ENCODE results near the gene TAX1BP3. TPM values are rescaled to one million over a fixed set of nuclear protein-coding genes. Genes with fewer than 3 reads are reported as not detected.

The TAX1BP3 gene
- total RNA-seq, 2 donors from 2014 or later, result 17.2 to 24.7 TPM

- Mint-ChIP-seq H3K9me3 (no peaks in the 10 kb centered on the region), H3K36me3 (peaks cover 7% of the 10 kb centered on the region in 2 donors), H3K27ac (peak overlapping the region in 1 of 2 donors; percentile 39)
- ATAC-seq (no peak), DNase-seq (ENCODE audit: low spot score in 2 of 2) (no peak)
Measured at GRCh38 chr17:3672571-3672970, 4.2 kb upstream of the TAX1BP3 start.

GRCh38 chr17:3669548-3669947, 1.2 kb upstream of the TAX1BP3 start:
- DNase-seq (ENCODE audit: low spot score in 2 of 2) (no peak), ATAC-seq (no peak)
- Mint-ChIP-seq H3K9me3 (no peaks in the 10 kb centered on the region), H3K27ac (peak overlapping the region; percentile 93 to 96), H3K36me3 (peaks cover 7% of the 10 kb centered on the region in 2 donors)

GRCh38 chr17:3669085-3669347, 638 bp upstream of the TAX1BP3 start:
- DNase-seq (ENCODE audit: low spot score in 2 of 2) (no peak), ATAC-seq (no peak)
- H3K27ac Mint-ChIP-seq, result peak overlapping the region; percentile 93 to 96
- H3K9me3 Mint-ChIP-seq, result no peaks in the 10 kb centered on the region
- peaks cover 7% of the 10 kb centered on the region in 2 donors for H3K36me3 Mint-ChIP-seq

- peaks cover 7% of the 10 kb centered on the region in 2 donors for H3K36me3 Mint-ChIP-seq
- ATAC-seq (peak; percentile 10 to 21), DNase-seq (ENCODE audit: low spot score in 2 of 2) (no peak)
- no peaks in the 10 kb centered on the region for H3K9me3 Mint-ChIP-seq
- H3K27ac Mint-ChIP-seq, result peak overlapping the region in 1 of 2 donors; percentile 93
Measured at GRCh38 chr17:3667366-3668278, 756 bp downstream of the TAX1BP3 start.

- no peak for DNase-seq (ENCODE audit: low spot score in 2 of 2)
- Mint-ChIP-seq H3K27ac (no peak overlapping the region), H3K36me3 (peaks cover 7% of the 10 kb centered on the region in 2 donors), H3K9me3 (no peaks in the 10 kb centered on the region)
- ATAC-seq, result no peak
Measured at GRCh38 chr17:3666516-3666915, 1.9 kb downstream of the TAX1BP3 start.

- peak overlapping the region in 1 of 2 donors; percentile 26 for H3K27ac Mint-ChIP-seq
- no peaks in the 10 kb centered on the region for H3K9me3 Mint-ChIP-seq
Measured at GRCh38 chr17:3665834-3666233, 2.5 kb downstream of the TAX1BP3 start.

GRCh38 chr17:3663102-3664011, 5.0 kb downstream of the TAX1BP3 start:
- no peak for ATAC-seq
- Mint-ChIP-seq H3K9me3 (no peaks in the 10 kb centered on the region), H3K36me3 (no peaks in the 10 kb centered on the region), H3K27ac (no peak overlapping the region)
- no peak for DNase-seq (ENCODE audit: low spot score in 2 of 2)

More at GRCh38 chr17:3665834-3666233, 2.5 kb downstream of the TAX1BP3 start:
- peaks cover 7% of the 10 kb centered on the region in 2 donors for H3K36me3 Mint-ChIP-seq
- no peak for ATAC-seq
- DNase-seq (ENCODE audit: low spot score in 2 of 2), result no peak

- no peak overlapping the region for H3K27ac Mint-ChIP-seq
- no peaks in the 10 kb centered on the region for H3K36me3 Mint-ChIP-seq
- H3K9me3 Mint-ChIP-seq, result no peaks in the 10 kb centered on the region
- DNase-seq (ENCODE audit: low spot score in 2 of 2) (no peak), ATAC-seq (no peak)
Measured at GRCh38 chr17:3660311-3660891, 8.0 kb downstream of the TAX1BP3 start.

GRCh38 chr17:3659541-3660111, 8.8 kb downstream of the TAX1BP3 start:
- no peaks in the 10 kb centered on the region for H3K9me3 Mint-ChIP-seq
- H3K36me3 Mint-ChIP-seq, result no peaks in the 10 kb centered on the region
- DNase-seq (ENCODE audit: low spot score in 2 of 2), result no peak
- no peak overlapping the region for H3K27ac Mint-ChIP-seq
- ATAC-seq, result no peak

- no peak for DNase-seq (ENCODE audit: low spot score in 2 of 2)
- Mint-ChIP-seq H3K9me3 (no peaks in the 10 kb centered on the region), H3K27ac (no peak overlapping the region), H3K36me3 (no peaks in the 10 kb centered on the region)
- no peak for ATAC-seq
Measured at GRCh38 chr17:3658784-3659449, 9.5 kb downstream of the TAX1BP3 start.

GRCh38 chr17:3657874-3658783, 10.2 kb downstream of the TAX1BP3 start:
- no peaks in the 10 kb centered on the region for H3K9me3 Mint-ChIP-seq
- ATAC-seq, result no peak
- H3K36me3 Mint-ChIP-seq, result no peaks in the 10 kb centered on the region
- peak overlapping the region in 1 of 2 donors; percentile 36 for H3K27ac Mint-ChIP-seq
- no peak for DNase-seq (ENCODE audit: low spot score in 2 of 2)

GRCh38 chr17:3657588-3657869, 10.8 kb downstream of the TAX1BP3 start:
- Mint-ChIP-seq H3K9me3 (no peaks in the 10 kb centered on the region), H3K36me3 (no peaks in the 10 kb centered on the region), H3K27ac (no peak overlapping the region)
- DNase-seq (ENCODE audit: low spot score in 2 of 2) (no peak), ATAC-seq (no peak)

- Mint-ChIP-seq H3K27ac (peak overlapping the region; percentile 31 to 44), H3K36me3 (no peaks in the 10 kb centered on the region), H3K9me3 (no peaks in the 10 kb centered on the region)
- no peak for ATAC-seq
- no peak for DNase-seq (ENCODE audit: low spot score in 2 of 2)
Measured at GRCh38 chr17:3656755-3657587, 11.4 kb downstream of the TAX1BP3 start.

- no peak for ATAC-seq
- peak overlapping the region; percentile 31 to 44 for H3K27ac Mint-ChIP-seq
- no peaks in the 10 kb centered on the region for H3K9me3 Mint-ChIP-seq
- no peaks in the 10 kb centered on the region for H3K36me3 Mint-ChIP-seq
- no peak for DNase-seq (ENCODE audit: low spot score in 2 of 2)
Measured at GRCh38 chr17:3656353-3656752, 12.0 kb downstream of the TAX1BP3 start.

- DNase-seq (ENCODE audit: low spot score in 2 of 2), result no peak
- no peak overlapping the region for H3K27ac Mint-ChIP-seq
- no peaks in the 10 kb centered on the region for H3K36me3 Mint-ChIP-seq
- no peaks in the 10 kb centered on the region for H3K9me3 Mint-ChIP-seq
- ATAC-seq, result no peak
Measured at GRCh38 chr17:3655766-3656165, 12.6 kb downstream of the TAX1BP3 start.
